Anterior cingulate cortex (tissue), 58 donors: ENCODE data around the gene PROP1.
"Not testable (repeated sequence)": the region's sequence is repeated elsewhere in the genome, so short reads cannot be mapped to it uniquely, and the experiment has no call there.

ENCODE experiments used
- DNase-seq, 58 donors: peaks; one replicate each; lab custom pipeline; 2025; lab: John Stamatoyannopoulos, UW

The PROP1 gene

GRCh38 chr5:177983763-177984583 is 12.1 kb downstream of the PROP1 start:
- DNase-seq, result no peak

- no peak for DNase-seq
Measured at GRCh38 chr5:177982956-177983355, 13.1 kb downstream of the PROP1 start.

GRCh38 chr5:177982072-177982727 is 13.8 kb downstream of the PROP1 start:
- no peak for DNase-seq

- no peak for DNase-seq
Measured at GRCh38 chr5:177981296-177982071, 14.6 kb downstream of the PROP1 start.

GRCh38 chr5:177980743-177981151 is 15.3 kb downstream of the PROP1 start:
- no peak for DNase-seq

- DNase-seq, result not testable (repeated sequence)
Measured at GRCh38 chr5:177977600-177977999, 18.4 kb downstream of the PROP1 start.

GRCh38 chr5:177973066-177973635 is 22.9 kb downstream of the PROP1 start:
- no peak for DNase-seq

- no peak for DNase-seq
Measured at GRCh38 chr5:177972613-177973012, 23.4 kb downstream of the PROP1 start.

GRCh38 chr5:177972014-177972413 is 24.0 kb downstream of the PROP1 start:
- DNase-seq, result not testable (repeated sequence)

- DNase-seq, result no peak
Measured at GRCh38 chr5:177968661-177969211, 27.3 kb downstream of the PROP1 start.

- DNase-seq, result no peak
Measured at GRCh38 chr5:177967221-177967887, 28.7 kb downstream of the PROP1 start.

GRCh38 chr5:177966839-177967166 is 29.2 kb downstream of the PROP1 start:
- DNase-seq, result no peak

GRCh38 chr5:177966009-177966838 is 29.8 kb downstream of the PROP1 start:
- DNase-seq, result no peak

- no peak for DNase-seq
Measured at GRCh38 chr5:177964471-177964870, 31.6 kb downstream of the PROP1 start.

GRCh38 chr5:177963966-177964365 is 32.1 kb downstream of the PROP1 start:
- DNase-seq, result no peak

GRCh38 chr5:177959315-177959714 is 36.7 kb downstream of the PROP1 start:
- no peak for DNase-seq

GRCh38 chr5:177958696-177959095 is 37.3 kb downstream of the PROP1 start:
- DNase-seq, result no peak

GRCh38 chr5:177957241-177957640 is 38.8 kb downstream of the PROP1 start:
- DNase-seq, result no peak

GRCh38 chr5:177953101-177953500 is 42.9 kb downstream of the PROP1 start:
- not testable (repeated sequence) for DNase-seq
